NOMO-1 treated with DMSO at 0.1 percent for 48 hours (cell line): ENCODE results near the gene ZNF319.
A peak's percentile ranks its signal among the peaks of the same experiment; 100 is the strongest.

Experiments used
- DNase-seq: peaks from one replicate; lab custom pipeline; 2025; ENCODE audit not compliant: unreplicated experiment; lab: John Stamatoyannopoulos, UW

ZNF319 gene

GRCh38 chr16:57999971-58000705, at the start of gene ZNF319:
TSS of gene ZNF319 (minus strand) at chr16:58000672. CDS start at chr16:57998265, 2,407 bp downstream.
- no peak for DNase-seq

- no peak for DNase-seq
These were observed 49.0 kb upstream of the ZNF319 start for GRCh38 chr16:58049232-58050185.

- DNase-seq = no peak
These were observed 48.2 kb upstream of the ZNF319 start for GRCh38 chr16:58048494-58049231.

- DNase-seq = no peak
These were observed 47.3 kb upstream of the ZNF319 start for GRCh38 chr16:58047557-58048348.

- no peak for DNase-seq
These were observed 46.5 kb upstream of the ZNF319 start for GRCh38 chr16:58046936-58047335.

- peak; percentile 13 for DNase-seq
These were observed 45.8 kb upstream of the ZNF319 start for GRCh38 chr16:58046054-58046881.

GRCh38 chr16:58045096-58045495, 44.6 kb upstream of the ZNF319 start:
- no peak for DNase-seq

- no peak for DNase-seq
These were observed 44.0 kb upstream of the ZNF319 start for GRCh38 chr16:58044266-58045019.

GRCh38 chr16:58043571-58044155, 43.2 kb upstream of the ZNF319 start:
- no peak for DNase-seq

GRCh38 chr16:58042886-58043515, 42.5 kb upstream of the ZNF319 start:
- DNase-seq = no peak

- DNase-seq = no peak
These were observed 41.8 kb upstream of the ZNF319 start for GRCh38 chr16:58042001-58042885.

GRCh38 chr16:58041628-58041955, 41.1 kb upstream of the ZNF319 start:
- DNase-seq = no peak

- DNase-seq = no peak
These were observed 40.6 kb upstream of the ZNF319 start for GRCh38 chr16:58040945-58041627.

- DNase-seq = no peak
These were observed 40.0 kb upstream of the ZNF319 start for GRCh38 chr16:58040496-58040846.

GRCh38 chr16:58039829-58040495, 39.5 kb upstream of the ZNF319 start:
- DNase-seq = no peak

- DNase-seq = no peak
These were observed 37.8 kb upstream of the ZNF319 start for GRCh38 chr16:58038219-58038641.
